WERI-Rb-1 (cell line): ENCODE data around the gene TAS1R3.

ENCODE experiments used
- DNase-seq: peaks from one replicate; pipeline ENCODE4 v3.0.0-alpha.2; 2020
- H3K27ac ChIP-seq: fragments of 250-450 bp; sonication (Bioruptor Pico); 2 replicates; pipeline ENCODE4 v1.5.1; 2020; ENCODE audit warnings: mild to moderate bottlenecking, moderate library complexity
- H3K27me3 ChIP-seq: fragments of 250-450 bp; sonication (Bioruptor Pico); 2 replicates; pipeline ENCODE4 v1.5.1; 2021; ENCODE audit warnings: mild to moderate bottlenecking, low read depth, moderate library complexity; ENCODE audit not compliant: insufficient read depth, severe bottlenecking
- H3K36me3 ChIP-seq: fragments of 250-450 bp; sonication (Bioruptor Pico); 2 replicates; pipeline ENCODE4 v1.5.1; 2020; ENCODE audit warnings: mild to moderate bottlenecking, moderate library complexity
- H3K4me3 ChIP-seq: 2 replicates; pipeline ENCODE4 v1.5.1; 2011; ENCODE audit warnings: low read depth, mild to moderate bottlenecking, control low read depth, low read length
- H3K9me3 ChIP-seq: fragments of 250-450 bp; sonication (Bioruptor Pico); 2 replicates; pipeline ENCODE4 v1.5.1; 2021; ENCODE audit warnings: mild to moderate bottlenecking, moderate library complexity; ENCODE audit not compliant: severe bottlenecking
- CTCF ChIP-seq: IDR thresholded peaks from 2 replicates; pipeline ENCODE4 v1.5.1; 2011; ENCODE audit warnings: low read depth, mild to moderate bottlenecking, control low read depth, inconsistent platforms, low read length

TAS1R3 gene

GRCh38 chr1:1331068-1331965 is at the start of gene TAS1R3:
TAS1R3 (plus strand) TSS chr1:1331280; CDS start chr1:1331346, 66 bp downstream.
- H3K4me3 ChIP-seq = no peak within 1 kb of the TSS
- H3K36me3 ChIP-seq = peaks cover 20% of the 10 kb centered on the region
- DNase-seq = no peak
- H3K27me3 ChIP-seq = no peaks in the 10 kb centered on the region
- no peak for TF ChIP-seq CTCF
- H3K9me3 ChIP-seq = no peaks in the 10 kb centered on the region
- H3K27ac ChIP-seq = no peak within 1 kb of the TSS; the same call in 1 of the 2 replicates

- Histone ChIP-seq H3K9me3 (no peaks in the 10 kb centered on the region), H3K27ac (no peak overlapping the region), H3K4me3 (no peak overlapping the region), H3K27me3 (no peaks in the 10 kb centered on the region), H3K36me3 (no peaks in the 10 kb centered on the region)
- DNase-seq = no peak
- TF ChIP-seq CTCF = no peak
Observed at GRCh38 chr1:1281533-1282321, 49.4 kb upstream of the TAS1R3 start.

DNA sequence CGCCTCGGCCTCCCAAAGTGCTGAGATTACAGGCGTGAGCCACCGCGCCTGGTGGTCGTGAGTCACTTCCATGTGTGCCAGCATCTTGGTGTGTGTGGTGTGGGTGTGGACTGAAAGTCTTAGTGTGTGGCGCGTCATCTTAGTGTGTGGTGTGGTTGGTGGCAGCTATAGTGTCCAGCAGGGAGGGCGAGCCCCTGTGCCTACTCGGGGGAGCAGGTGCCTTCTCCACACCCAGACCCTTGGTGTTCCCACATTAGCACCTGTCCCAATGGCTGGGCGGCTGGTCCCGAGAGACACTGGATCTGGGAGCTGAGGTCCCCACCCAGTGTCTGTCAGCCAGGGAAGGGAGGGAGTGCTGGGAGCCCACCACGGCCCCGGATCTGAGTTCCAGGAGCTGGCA is 48.1 kb upstream of the TAS1R3 start:
- Histone ChIP-seq H3K27ac (no peak overlapping the region), H3K36me3 (no peaks in the 10 kb centered on the region), H3K27me3 (no peaks in the 10 kb centered on the region), H3K4me3 (no peak overlapping the region), H3K9me3 (no peaks in the 10 kb centered on the region)
- no peak for TF ChIP-seq CTCF
- DNase-seq = no peak

GRCh38 chr1:1283821-1284220 is 47.3 kb upstream of the TAS1R3 start:
- DNase-seq = peak; percentile 55
- peak; percentile 26; the same call in 1 of the 2 replicates for TF ChIP-seq CTCF
- no peak overlapping the region for H3K4me3 ChIP-seq
- H3K27ac ChIP-seq = no peak overlapping the region
- H3K36me3 ChIP-seq = no peaks in the 10 kb centered on the region
- H3K27me3 ChIP-seq = no peaks in the 10 kb centered on the region
- no peaks in the 10 kb centered on the region for H3K9me3 ChIP-seq

DNA sequence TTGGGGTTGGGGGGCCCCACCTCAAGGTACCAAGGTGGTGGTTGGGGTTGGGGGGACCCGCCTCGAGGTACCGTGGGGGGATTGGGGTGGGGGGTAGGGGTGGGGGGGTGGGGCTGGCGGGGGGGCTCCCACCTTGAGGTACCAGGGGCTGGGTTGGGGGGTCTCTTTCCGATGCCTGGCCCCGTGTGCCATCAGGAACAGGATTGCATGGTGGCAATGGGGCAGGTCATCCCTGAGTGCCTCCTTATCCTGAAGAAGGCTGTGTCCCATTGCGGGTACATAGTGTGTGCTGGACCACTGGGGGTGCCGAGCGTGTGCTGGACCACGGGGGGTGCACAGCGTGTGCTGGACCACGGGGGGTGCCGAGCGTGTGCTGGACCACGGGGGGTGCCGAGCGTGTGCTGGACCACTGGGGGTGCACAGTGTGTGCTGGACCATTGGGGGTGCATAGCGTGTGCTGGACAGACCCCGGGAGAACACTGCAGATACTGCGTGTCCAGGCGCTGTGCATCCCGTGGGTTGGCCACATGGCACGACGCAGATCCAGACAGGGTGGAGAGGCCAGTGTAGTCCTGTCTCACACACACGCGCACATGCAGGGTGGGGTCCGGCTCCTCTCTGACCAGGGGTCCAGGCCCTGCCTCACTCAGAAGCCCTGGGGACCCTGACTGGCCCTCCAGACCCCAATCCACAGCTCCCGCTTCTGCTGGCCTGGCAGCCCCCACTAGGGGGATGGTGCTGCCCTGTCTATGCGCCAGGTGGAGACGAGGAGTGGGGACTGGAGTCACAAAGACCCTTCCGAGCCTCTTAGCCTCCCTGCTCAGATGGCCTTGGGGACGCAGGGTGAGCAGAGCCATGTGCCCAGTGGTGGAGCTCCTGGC is 46.6 kb upstream of the TAS1R3 start:
- no peaks in the 10 kb centered on the region for H3K9me3 ChIP-seq
- no peak for TF ChIP-seq CTCF
- H3K27me3 ChIP-seq = no peaks in the 10 kb centered on the region
- H3K36me3 ChIP-seq = no peaks in the 10 kb centered on the region
- peak overlapping the region; percentile 5; the same call in 1 of the 2 replicates for H3K27ac ChIP-seq
- no peak overlapping the region for H3K4me3 ChIP-seq
- no peak for DNase-seq
